K562 (cell line): ENCODE measurements around the gene LAMB4. TPM values are rescaled to one million over a fixed set of nuclear protein-coding genes. Genes with fewer than 3 reads are reported as not detected.
A peak's percentile ranks its signal among the peaks of the same experiment; 100 is the strongest.

Experiments
- BHLHE40 ChIP-seq: IDR thresholded peaks from 2 replicates; pipeline ENCODE4 v1.6.1; 2011; ENCODE audit warnings: low read length, improper control_type of control experiment
- ESRRA ChIP-seq: fragments of 450-650 bp; IDR thresholded peaks from 2 replicates; pipeline ENCODE4 v1.6.1; 2014; ENCODE audit warnings: low read depth, mild to moderate bottlenecking, moderate library complexity, borderline replicate concordance
- IRF9 ChIP-seq: fragments of 450-650 bp; IDR thresholded peaks from 2 replicates; pipeline ENCODE4 v1.6.1; 2016; ENCODE audit warnings: missing biosample characterization, missing genetic modification characterization
- MBD2 ChIP-seq: sonication (generic); IDR thresholded peaks from 2 replicates; pipeline ENCODE4 v1.6.1; 2016; ENCODE audit warnings: low read depth, borderline replicate concordance
- MLLT1 ChIP-seq, 2 experiments: fragments of 450-650 bp; IDR thresholded peaks; 2 replicates each; pipeline ENCODE4 v1.6.1; 2016
- NUFIP1 ChIP-seq: fragments of 450-650 bp; IDR thresholded peaks from 2 replicates; pipeline ENCODE4 v1.6.1; 2018; ENCODE audit not compliant: partially characterized antibody
- PML ChIP-seq: IDR thresholded peaks from 2 replicates; pipeline ENCODE4 v1.6.1; 2012; ENCODE audit warnings: low read length, inconsistent platforms
- SRSF7 ChIP-seq: fragments of 200-400 bp; formaldehyde crosslinking; optimal IDR thresholded peaks from 2 replicates; pipeline ENCODE3; 2017; ENCODE audit warnings: mild to moderate bottlenecking, low read depth, low read length
- SRSF9 ChIP-seq: fragments of 200-400 bp; formaldehyde crosslinking; IDR thresholded peaks from 2 replicates; pipeline ENCODE4 v1.6.1; 2017; ENCODE audit warnings: low read depth, low read length, borderline replicate concordance
- TOE1 ChIP-seq, 2 experiments: fragments of 450-650 bp in 1 of 2; sonication (generic) in 1 of 2; formaldehyde crosslinking in 1 of 2; IDR thresholded peaks; 2 replicates each; pipeline versions ENCODE4 v1.7.1 to v1.8.0; 2016 to 2022; ENCODE audit warnings: borderline replicate concordance in 2 of 2, mild to moderate bottlenecking in 2 of 2, antibody characterized with exemption in 1 of 2, inconsistent platforms in 1 of 2, low read depth in 1 of 2, missing genetic modification reagents in 1 of 2, moderate library complexity in 1 of 2
- XRCC4 ChIP-seq: IDR thresholded peaks from one replicate; pipeline ENCODE4 v1.6.1; 2011; ENCODE audit not compliant: insufficient read depth, insufficient read length; ENCODE audit errors: extremely low read depth
- ZBTB8A ChIP-seq: fragments of 450-650 bp; IDR thresholded peaks from 2 replicates; pipeline ENCODE4 v1.6.1; 2018; ENCODE audit warnings: mild to moderate bottlenecking, moderate library complexity; ENCODE audit not compliant: partially characterized antibody
- polyA plus RNA-seq, 8 experiments: library from polyadenylated mRNA; depleted of rRNA in 4 of 8; stranded (reverse) in 5 of 8; unstranded in 3 of 8; fragments of >200 nt; fragmentation: Nextera tagmentation in 2 of 8; fragmentation: Illumina TruSeq in 1 of 8; extraction: Ambion mirVana in 2 of 8; extraction: Trizol in 1 of 8; gene quantifications; 2 replicates each; pipeline versions ENCODE4 v1.2.1 to v1.2.3, GENCODE V29; 2011 to 2014; ENCODE audit warnings: inconsistent platforms in 1 of 8, missing spikeins in 1 of 8
- total RNA-seq, 7 experiments: library from RNA; depleted of rRNA in 6 of 7; stranded (reverse); fragments of >200 nt in 6 of 7; fragmentation: Illumina TruSeq in 2 of 7; extraction: Trizol in 2 of 7; gene quantifications; 2 replicates each; pipeline versions ENCODE4 v1.2.1 to v1.2.3, GENCODE V29; 2011 to 2021; ENCODE audit warnings: low replicate concordance in 1 of 7
- TF ChIP-seq, protein P1 (sequence below): sonication (generic); formaldehyde crosslinking; IDR thresholded peaks from 2 replicates; pipeline ENCODE4 v1.8.0; 2022; ENCODE audit warnings: mild to moderate bottlenecking, missing genetic modification reagents, borderline replicate concordance
- TF ChIP-seq, protein P2 (sequence below): sonication (generic); formaldehyde crosslinking; IDR thresholded peaks from 2 replicates; pipeline ENCODE4 v1.9.0; 2022; ENCODE audit warnings: mild to moderate bottlenecking, missing genetic modification reagents
- TF ChIP-seq, protein P3 (sequence below): fragments of 450-650 bp; formaldehyde crosslinking; IDR thresholded peaks from 2 replicates; pipeline ENCODE4 v1.4.0; 2022; ENCODE audit warnings: mild to moderate bottlenecking, moderate library complexity
- TF ChIP-seq, protein P4 (sequence below): fragments of 250-450 bp; sonication (Bioruptor Pico); IDR thresholded peaks from 2 replicates; pipeline ENCODE4 v1.5.1; 2021; ENCODE audit warnings: mild to moderate bottlenecking

LAMB4 gene
- total and polyA plus RNA-seq, 9 of the 15 experiments (the other 6 are each of a cell fraction or from before 2014, with no cell fraction given) = 0.06 to 0.13 (median 0.07) TPM; not detected in 6

GRCh38 chr7:108146070-108146842 is 16.1 kb upstream of the LAMB4 start (continued):
- TF ChIP-seq XRCC4 = no peak
- no peak for TF ChIP-seq IRF9
- no peak for TF ChIP-seq PML
- peak; percentile 37; the same call in 1 of the 2 replicates for TF ChIP-seq BHLHE40
- 0 out of 2 replicates have a peak, but pooled peaks have one; percentile 31 for TF ChIP-seq ESRRA
- no peak for TF ChIP-seq MBD2
- TF ChIP-seq NUFIP1 = no peak
- TF ChIP-seq ZBTB8A = no peak
- TF ChIP-seq, protein P1, sequence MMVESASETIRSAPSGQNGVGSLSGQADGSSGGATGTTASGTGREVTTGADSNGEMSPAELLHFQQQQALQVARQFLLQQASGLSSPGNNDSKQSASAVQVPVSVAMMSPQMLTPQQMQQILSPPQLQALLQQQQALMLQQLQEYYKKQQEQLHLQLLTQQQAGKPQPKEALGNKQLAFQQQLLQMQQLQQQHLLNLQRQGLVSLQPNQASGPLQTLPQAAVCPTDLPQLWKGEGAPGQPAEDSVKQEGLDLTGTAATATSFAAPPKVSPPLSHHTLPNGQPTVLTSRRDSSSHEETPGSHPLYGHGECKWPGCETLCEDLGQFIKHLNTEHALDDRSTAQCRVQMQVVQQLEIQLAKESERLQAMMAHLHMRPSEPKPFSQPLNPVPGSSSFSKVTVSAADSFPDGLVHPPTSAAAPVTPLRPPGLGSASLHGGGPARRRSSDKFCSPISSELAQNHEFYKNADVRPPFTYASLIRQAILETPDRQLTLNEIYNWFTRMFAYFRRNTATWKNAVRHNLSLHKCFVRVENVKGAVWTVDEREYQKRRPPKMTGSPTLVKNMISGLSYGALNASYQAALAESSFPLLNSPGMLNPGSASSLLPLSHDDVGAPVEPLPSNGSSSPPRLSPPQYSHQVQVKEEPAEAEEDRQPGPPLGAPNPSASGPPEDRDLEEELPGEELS = 0 out of 2 replicates have a peak, but pooled peaks have one; percentile 75
- TF ChIP-seq SRSF7 = no peak
- TF ChIP-seq, protein P2, sequence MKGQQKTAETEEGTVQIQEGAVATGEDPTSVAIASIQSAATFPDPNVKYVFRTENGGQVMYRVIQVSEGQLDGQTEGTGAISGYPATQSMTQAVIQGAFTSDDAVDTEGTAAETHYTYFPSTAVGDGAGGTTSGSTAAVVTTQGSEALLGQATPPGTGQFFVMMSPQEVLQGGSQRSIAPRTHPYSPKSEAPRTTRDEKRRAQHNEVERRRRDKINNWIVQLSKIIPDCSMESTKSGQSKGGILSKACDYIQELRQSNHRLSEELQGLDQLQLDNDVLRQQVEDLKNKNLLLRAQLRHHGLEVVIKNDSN = no peak
- TF ChIP-seq SRSF9 = no peak
- TF ChIP-seq, protein P3, sequence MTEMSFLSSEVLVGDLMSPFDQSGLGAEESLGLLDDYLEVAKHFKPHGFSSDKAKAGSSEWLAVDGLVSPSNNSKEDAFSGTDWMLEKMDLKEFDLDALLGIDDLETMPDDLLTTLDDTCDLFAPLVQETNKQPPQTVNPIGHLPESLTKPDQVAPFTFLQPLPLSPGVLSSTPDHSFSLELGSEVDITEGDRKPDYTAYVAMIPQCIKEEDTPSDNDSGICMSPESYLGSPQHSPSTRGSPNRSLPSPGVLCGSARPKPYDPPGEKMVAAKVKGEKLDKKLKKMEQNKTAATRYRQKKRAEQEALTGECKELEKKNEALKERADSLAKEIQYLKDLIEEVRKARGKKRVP (CRISPR knock-in tag) = no peak
- TF ChIP-seq, protein P4, sequence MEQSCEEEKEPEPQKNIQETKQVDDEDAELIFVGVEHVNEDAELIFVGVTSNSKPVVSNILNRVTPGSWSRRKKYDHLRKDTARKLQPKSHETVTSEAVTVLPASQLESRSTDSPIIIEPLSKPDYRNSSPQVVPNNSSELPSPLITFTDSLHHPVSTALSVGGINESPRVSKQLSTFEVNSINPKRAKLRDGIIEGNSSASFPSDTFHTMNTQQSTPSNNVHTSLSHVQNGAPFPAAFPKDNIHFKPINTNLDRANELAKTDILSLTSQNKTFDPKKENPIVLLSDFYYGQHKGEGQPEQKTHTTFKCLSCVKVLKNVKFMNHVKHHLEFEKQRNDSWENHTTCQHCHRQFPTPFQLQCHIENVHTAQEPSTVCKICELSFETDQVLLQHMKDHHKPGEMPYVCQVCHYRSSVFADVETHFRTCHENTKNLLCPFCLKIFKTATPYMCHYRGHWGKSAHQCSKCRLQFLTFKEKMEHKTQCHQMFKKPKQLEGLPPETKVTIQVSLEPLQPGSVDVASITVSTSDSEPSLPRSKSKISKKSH = no peak
- TF ChIP-seq TOE1 (IDR thresholded peaks at IDR 0.05; ENCODE audit: borderline replicate concordance) = peak; percentile 42; the same call in 1 of the 2 replicates
- TF ChIP-seq TOE1 (CRISPR knock-in tag; IDR thresholded peaks at IDR 0.05; ENCODE audit: borderline replicate concordance, low read depth) = no peak
- 0 out of 4 replicates have a peak, but pooled peaks of 1 of the 2 experiments have one; percentile 14 for TF ChIP-seq MLLT1 (IDR thresholded peaks at IDR 0.05)
